Activated naive CD4-positive, alpha-beta T cell treated with anti-CD3 and anti-CD28 coated beads, Interleukin-2, amount 10 ng/mL, durations not matched to agents 7 days and 5 days (primary cell): ENCODE results near the gene FZD2.
"Not testable (repeated sequence)": the region's sequence is repeated elsewhere in the genome, so short reads cannot be mapped to it uniquely, and the experiment has no call there.

Experiments used
- CTCF ChIA-PET: fragments of 350-600 bp; sonication (Branson Sonifier 250); formaldehyde crosslinking; loops from one replicate; lab custom pipeline; 2021; ENCODE audit warnings: antibody characterized with exemption; lab: Charles Lee
- DNase-seq: peaks from one replicate; pipeline ENCODE4 v3.0.0-alpha.2; 2020
- H3K27ac Mint-ChIP-seq: one replicate; pipeline ENCODE4 v1.8.0; 2021; ENCODE audit warnings: mild to moderate bottlenecking, moderate library complexity, mixed read lengths
- H3K27me3 Mint-ChIP-seq: one replicate; pipeline ENCODE4 v1.8.0; 2021; ENCODE audit warnings: mild to moderate bottlenecking, mixed read lengths
- H3K36me3 Mint-ChIP-seq: one replicate; pipeline ENCODE4 v1.8.0; 2021; ENCODE audit warnings: mixed read lengths
- H3K4me1 Mint-ChIP-seq: one replicate; pipeline ENCODE4 v1.8.0; 2021; ENCODE audit warnings: mixed read lengths
- H3K4me3 Mint-ChIP-seq: one replicate; pipeline ENCODE4 v1.8.0; 2021; ENCODE audit warnings: mild to moderate bottlenecking, moderate library complexity, mixed read lengths
- H3K9me3 Mint-ChIP-seq: one replicate; pipeline ENCODE4 v1.8.0; 2021; ENCODE audit warnings: mixed read lengths

The FZD2 gene

GRCh38 chr17:44578947-44579346 is 21.7 kb downstream of the FZD2 start:
- no peaks in the 10 kb centered on the region for H3K4me1 Mint-ChIP-seq
- no peak overlapping the region for H3K27ac Mint-ChIP-seq
- CTCF ChIA-PET, result interaction anchor here (1.0 kb wide), 1 partner anchor 9 kb away, joined by 3 read pairs; no protein-coding TSS in a partner anchor
- H3K4me3 Mint-ChIP-seq, result no peak overlapping the region
- H3K27me3 Mint-ChIP-seq, result peaks cover 35% of the 10 kb centered on the region
- DNase-seq, result no peak
- no peaks in the 10 kb centered on the region for H3K9me3 Mint-ChIP-seq
- no peaks in the 10 kb centered on the region for H3K36me3 Mint-ChIP-seq

DNA sequence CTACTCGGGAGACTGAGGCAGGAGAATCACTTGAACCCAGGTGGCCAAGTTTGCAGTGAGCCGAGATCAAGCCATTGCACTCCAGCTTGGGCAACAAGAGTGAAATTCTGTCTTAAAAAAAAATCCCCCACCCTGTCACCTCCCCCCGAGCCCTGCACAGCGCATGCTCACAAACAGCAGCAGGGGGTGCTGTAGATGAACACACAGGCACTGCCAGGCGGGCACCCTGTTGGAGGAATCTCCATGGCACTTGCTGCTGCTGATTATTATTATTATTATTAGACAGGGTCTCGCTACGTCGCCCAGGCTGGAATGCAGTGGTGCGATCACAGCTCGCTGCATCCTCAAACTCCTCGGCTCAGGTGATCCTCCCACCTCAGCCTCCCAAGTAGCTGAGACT is 24.6 kb downstream of the FZD2 start:
- Mint-ChIP-seq H3K9me3 (no peaks in the 10 kb centered on the region), H3K4me3 (no peak overlapping the region), H3K36me3 (no peaks in the 10 kb centered on the region), H3K27me3 (peaks cover 36% of the 10 kb centered on the region), H3K27ac (no peak overlapping the region), H3K4me1 (no peaks in the 10 kb centered on the region)
- CTCF ChIA-PET, result no interaction called here
- DNase-seq, result no peak

- Mint-ChIP-seq H3K36me3 (no peaks in the 10 kb centered on the region), H3K9me3 (no peaks in the 10 kb centered on the region), H3K27ac (no peak overlapping the region), H3K4me1 (no peaks in the 10 kb centered on the region), H3K27me3 (peaks cover 27% of the 10 kb centered on the region), H3K4me3 (no peak overlapping the region)
- CTCF ChIA-PET, result no interaction called here
- DNase-seq, result no peak
Observed at GRCh38 chr17:44584443-44584842, 27.2 kb downstream of the FZD2 start.

DNA sequence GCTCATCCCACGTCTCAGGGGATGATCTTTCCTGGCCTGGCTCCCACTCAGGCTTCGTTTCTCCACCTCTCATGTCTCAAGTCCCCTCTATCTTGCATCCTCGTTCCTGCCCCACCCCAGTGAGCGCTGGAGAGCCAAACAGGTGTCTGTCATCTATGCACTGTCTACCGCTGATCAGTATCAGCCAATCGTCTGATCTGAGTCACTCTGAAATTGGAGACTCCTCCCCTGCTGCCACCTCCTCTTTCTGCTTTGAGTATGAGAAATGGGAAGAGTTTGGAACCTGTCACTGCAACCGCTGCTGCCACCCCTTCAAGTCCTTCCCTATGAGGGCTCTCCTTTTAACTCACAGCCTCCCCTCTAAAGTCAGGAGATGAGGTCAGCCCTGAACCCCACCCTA is 28.0 kb downstream of the FZD2 start:
- no peaks in the 10 kb centered on the region for H3K4me1 Mint-ChIP-seq

DNA sequence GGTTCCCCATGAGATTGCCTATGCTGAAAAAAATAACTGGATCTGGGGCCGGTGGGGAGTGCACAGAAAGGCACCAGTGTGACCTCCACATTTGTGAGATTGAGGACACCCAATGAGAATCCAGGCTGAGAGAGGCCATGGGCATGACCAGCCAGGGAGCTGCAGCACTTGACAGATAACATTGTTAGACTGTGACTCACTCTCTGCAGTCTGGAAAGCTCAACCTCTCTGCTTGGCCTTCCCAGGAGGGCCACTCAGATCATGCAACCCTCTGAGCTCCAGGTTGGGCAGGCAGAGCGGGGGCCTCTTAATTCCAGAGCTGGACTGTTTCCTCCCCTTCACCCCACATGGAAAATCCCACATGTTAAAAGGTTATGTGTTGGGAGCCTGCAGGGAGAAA is 30.1 kb downstream of the FZD2 start:
- no peak overlapping the region for H3K27ac Mint-ChIP-seq
- peaks cover 13% of the 10 kb centered on the region for H3K27me3 Mint-ChIP-seq
- CTCF ChIA-PET, result no interaction called here
- H3K36me3 Mint-ChIP-seq, result no peaks in the 10 kb centered on the region
- no peaks in the 10 kb centered on the region for H3K4me1 Mint-ChIP-seq
- no peaks in the 10 kb centered on the region for H3K9me3 Mint-ChIP-seq
- H3K4me3 Mint-ChIP-seq, result no peak overlapping the region
- DNase-seq, result no peak

More for the DNA sequence above, 28.0 kb downstream of the FZD2 start:
- Mint-ChIP-seq H3K9me3 (no peaks in the 10 kb centered on the region), H3K27ac (no peak overlapping the region), H3K27me3 (peaks cover 21% of the 10 kb centered on the region), H3K4me3 (no peak overlapping the region), H3K36me3 (no peaks in the 10 kb centered on the region)
- DNase-seq, result no peak
- CTCF ChIA-PET, result no interaction called here

DNA sequence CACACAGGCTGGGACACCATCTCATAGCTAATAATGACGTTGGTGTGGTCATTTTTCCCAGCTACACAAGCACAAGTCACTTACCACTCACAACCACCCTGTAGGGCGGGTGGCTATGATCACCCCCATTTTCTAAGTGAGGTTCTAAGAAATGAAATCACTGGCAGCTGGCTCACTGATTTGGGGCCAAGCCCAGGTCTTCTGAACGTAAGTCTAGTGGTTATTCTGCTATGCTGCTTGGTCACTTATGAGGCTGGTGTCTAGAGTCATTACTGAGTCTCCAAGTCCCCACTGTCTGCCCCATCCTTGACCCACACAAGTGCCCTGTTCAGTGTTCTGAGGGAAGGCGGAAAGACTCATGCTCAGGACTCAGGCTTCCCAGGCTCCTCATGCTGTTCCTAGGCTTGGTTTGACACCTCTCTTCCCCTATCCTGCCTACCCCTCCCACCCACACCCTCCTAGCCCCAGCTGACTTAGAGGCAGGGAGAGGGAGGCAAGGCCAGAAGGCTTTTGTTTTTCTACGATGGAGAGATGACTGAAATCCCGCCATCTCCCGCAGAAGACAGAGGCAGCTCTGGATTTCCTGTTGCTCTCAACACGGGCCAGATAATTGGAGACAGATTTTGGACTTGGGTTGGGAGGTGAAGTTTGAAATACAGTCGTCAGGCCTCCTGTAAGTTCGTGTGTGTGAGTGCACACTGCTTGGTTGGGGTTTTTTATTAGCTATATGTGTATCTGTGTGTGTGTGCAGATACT is 32.2 kb downstream of the FZD2 start:
- Mint-ChIP-seq H3K4me1 (no peaks in the 10 kb centered on the region), H3K9me3 (no peaks in the 10 kb centered on the region), H3K4me3 (no peak overlapping the region), H3K27ac (no peak overlapping the region), H3K27me3 (peaks cover 28% of the 10 kb centered on the region), H3K36me3 (no peaks in the 10 kb centered on the region)
- no peak for DNase-seq
- CTCF ChIA-PET, result no interaction called here

- H3K27ac Mint-ChIP-seq, CTCF ChIA-PET, H3K4me3 Mint-ChIP-seq, H3K36me3 Mint-ChIP-seq, H3K4me1 Mint-ChIP-seq, DNase-seq, H3K9me3 Mint-ChIP-seq: not testable (repeated sequence)
- H3K27me3 Mint-ChIP-seq, result peaks cover 28% of the 10 kb centered on the region
Observed at GRCh38 chr17:44590072-44590462, 32.8 kb downstream of the FZD2 start.

GRCh38 chr17:44590762-44591161 is 33.5 kb downstream of the FZD2 start:
- H3K9me3 Mint-ChIP-seq, H3K36me3 Mint-ChIP-seq, H3K4me1 Mint-ChIP-seq, DNase-seq, CTCF ChIA-PET, H3K27ac Mint-ChIP-seq, H3K4me3 Mint-ChIP-seq: not testable (repeated sequence)
- peaks cover 25% of the 10 kb centered on the region for H3K27me3 Mint-ChIP-seq

- CTCF ChIA-PET, result interaction anchor here (0.6 kb wide), 1 partner anchor 28 kb away, joined by 3 read pairs; no protein-coding TSS in a partner anchor
- Mint-ChIP-seq H3K4me3 (no peak overlapping the region), H3K9me3 (no peaks in the 10 kb centered on the region), H3K27me3 (peaks cover 29% of the 10 kb centered on the region), H3K27ac (no peak overlapping the region), H3K36me3 (no peaks in the 10 kb centered on the region), H3K4me1 (no peaks in the 10 kb centered on the region)
- no peak for DNase-seq
Observed at GRCh38 chr17:44591206-44591605, 33.9 kb downstream of the FZD2 start.

GRCh38 chr17:44593156-44593555 is 35.9 kb downstream of the FZD2 start:
- CTCF ChIA-PET, result no interaction called here
- Mint-ChIP-seq H3K27ac (no peak overlapping the region), H3K27me3 (peaks cover 36% of the 10 kb centered on the region), H3K36me3 (no peaks in the 10 kb centered on the region), H3K9me3 (no peaks in the 10 kb centered on the region), H3K4me3 (no peak overlapping the region), H3K4me1 (no peaks in the 10 kb centered on the region)
- no peak for DNase-seq

DNA sequence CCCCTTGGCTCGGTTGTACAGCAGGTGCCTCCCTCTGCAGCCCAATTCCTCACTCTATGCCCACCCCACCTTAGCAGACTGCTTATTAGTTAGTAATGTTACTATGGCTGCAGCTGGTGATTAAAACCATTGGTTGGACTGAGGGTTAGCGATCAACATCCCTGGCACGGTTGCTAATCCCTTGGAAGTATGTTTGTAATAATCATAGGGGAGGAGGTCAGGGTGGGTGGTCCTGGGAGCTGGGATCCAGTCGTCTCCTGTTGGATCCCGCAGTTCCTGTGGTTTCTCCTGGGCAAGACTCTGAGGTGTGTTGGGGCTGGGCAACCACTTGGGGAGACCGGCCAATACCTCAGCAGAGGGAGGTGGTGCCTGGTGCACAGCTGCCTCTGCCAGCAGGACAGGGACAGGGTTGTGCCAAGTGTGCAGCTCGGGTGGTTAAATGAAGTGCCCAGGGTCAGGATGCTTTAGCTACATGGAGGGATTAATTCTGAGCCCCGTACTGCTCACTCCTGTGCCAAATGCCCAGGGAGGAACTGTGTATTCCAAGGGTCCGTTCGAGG is 38.0 kb downstream of the FZD2 start:
- no peak overlapping the region for H3K27ac Mint-ChIP-seq
- H3K9me3 Mint-ChIP-seq, result no peaks in the 10 kb centered on the region
- CTCF ChIA-PET, result no interaction called here
- H3K27me3 Mint-ChIP-seq, result peaks cover 49% of the 10 kb centered on the region
- no peaks in the 10 kb centered on the region for H3K36me3 Mint-ChIP-seq
- H3K4me3 Mint-ChIP-seq, result no peak overlapping the region
- H3K4me1 Mint-ChIP-seq, result no peaks in the 10 kb centered on the region
- no peak for DNase-seq

DNA sequence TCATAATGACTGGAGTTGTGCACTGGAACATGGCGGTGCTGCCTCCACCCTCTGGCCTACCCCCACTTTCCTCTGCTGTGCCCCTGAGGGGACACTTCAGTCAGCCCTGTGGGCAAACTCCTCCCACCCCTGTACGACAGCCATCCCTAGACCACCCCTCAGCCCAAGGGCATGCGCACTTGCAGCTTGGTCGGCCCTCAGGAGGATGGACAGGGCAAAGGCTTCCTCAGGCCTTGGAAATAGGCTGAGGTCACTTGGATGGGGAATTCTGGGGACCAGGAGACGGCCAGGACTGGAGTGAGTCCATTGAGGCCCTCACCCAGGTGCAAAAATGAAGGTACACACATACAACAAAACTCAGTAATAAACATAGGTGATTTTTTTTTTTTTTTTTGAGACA is 41.0 kb downstream of the FZD2 start:
- Mint-ChIP-seq H3K9me3 (no peaks in the 10 kb centered on the region), H3K27ac (no peak overlapping the region), H3K4me1 (no peaks in the 10 kb centered on the region), H3K36me3 (no peaks in the 10 kb centered on the region), H3K4me3 (no peak overlapping the region), H3K27me3 (peaks cover 54% of the 10 kb centered on the region)
- CTCF ChIA-PET, result no interaction called here
- DNase-seq, result no peak

- no peaks in the 10 kb centered on the region for H3K9me3 Mint-ChIP-seq
- H3K4me1 Mint-ChIP-seq, result no peaks in the 10 kb centered on the region
- H3K27me3 Mint-ChIP-seq, result peaks cover 48% of the 10 kb centered on the region
- H3K27ac Mint-ChIP-seq, result no peak overlapping the region
- H3K36me3 Mint-ChIP-seq, result no peaks in the 10 kb centered on the region
- H3K4me3 Mint-ChIP-seq, result no peak overlapping the region
- CTCF ChIA-PET, result no interaction called here
- DNase-seq, result no peak
Observed at GRCh38 chr17:44598932-44599297, 41.6 kb downstream of the FZD2 start.

- no peaks in the 10 kb centered on the region for H3K4me1 Mint-ChIP-seq
- DNase-seq, result no peak
- H3K36me3 Mint-ChIP-seq, result no peaks in the 10 kb centered on the region
- CTCF ChIA-PET, result no interaction called here
- H3K27me3 Mint-ChIP-seq, result peaks cover 49% of the 10 kb centered on the region
- H3K4me3 Mint-ChIP-seq, result no peak overlapping the region
- no peaks in the 10 kb centered on the region for H3K9me3 Mint-ChIP-seq
- no peak overlapping the region for H3K27ac Mint-ChIP-seq
Observed at GRCh38 chr17:44599298-44600175, 42.3 kb downstream of the FZD2 start.
